GM18505 (cell line): ENCODE results near the gene NEURL1B.

ENCODE experiments used
- ATAC-seq: cut with Tn5 transposase; IDR thresholded peaks from one replicate; pipeline ENCODE4 v1.9.1; 2021; ENCODE audit not compliant: unreplicated experiment
- POLR2A ChIP-seq: IDR thresholded peaks from 4 replicates; pipeline ENCODE4 v1.6.1; 2011; ENCODE audit warnings: borderline replicate concordance; ENCODE audit not compliant: insufficient read depth, insufficient read length; ENCODE audit errors: extremely low read depth

NEURL1B gene

GRCh38 chr5:172618574-172619365 is 22.3 kb upstream of the NEURL1B start:
- no peak for ATAC-seq
- no peak for TF ChIP-seq POLR2A

GRCh38 chr5:172620506-172620905 is 20.6 kb upstream of the NEURL1B start:
- no peak for TF ChIP-seq POLR2A
- no peak for ATAC-seq

GRCh38 chr5:172622091-172623046 is 18.7 kb upstream of the NEURL1B start:
- ATAC-seq, result no peak
- TF ChIP-seq POLR2A, result no peak

- no peak for TF ChIP-seq POLR2A
- ATAC-seq, result no peak
Observed at GRCh38 chr5:172623313-172623980, 17.6 kb upstream of the NEURL1B start.

- TF ChIP-seq POLR2A, result no peak
- ATAC-seq, result no peak
Observed at GRCh38 chr5:172624083-172624995, 16.7 kb upstream of the NEURL1B start.

GRCh38 chr5:172624996-172625964 is 15.8 kb upstream of the NEURL1B start:
- no peak for ATAC-seq
- TF ChIP-seq POLR2A, result no peak

GRCh38 chr5:172626031-172626581 is 15.0 kb upstream of the NEURL1B start:
- no peak for ATAC-seq
- TF ChIP-seq POLR2A, result no peak

- ATAC-seq, result no peak
- TF ChIP-seq POLR2A, result no peak
Observed at GRCh38 chr5:172630082-172630481, 11.0 kb upstream of the NEURL1B start.

- no peak for TF ChIP-seq POLR2A
Observed at GRCh38 chr5:172630482-172630881, 10.6 kb upstream of the NEURL1B start.

GRCh38 chr5:172630986-172631385 is 10.1 kb upstream of the NEURL1B start:
- TF ChIP-seq POLR2A, result no peak
- ATAC-seq, result no peak

More at GRCh38 chr5:172630482-172630881, 10.6 kb upstream of the NEURL1B start:
- no peak for ATAC-seq
